ENCODE results near the gene CAMTA1.

Gene CAMTA1

GRCh38 chr1:7450838-7451237, 665.6 kb downstream of the CAMTA1 start:
- H3K27ac ChIP-seq, result no peak overlapping the region
- H3K4me3 ChIP-seq, result no peak overlapping the region
- no peaks in the 10 kb centered on the region for H3K36me3 ChIP-seq
- no peaks in the 10 kb centered on the region for H3K27me3 ChIP-seq
- H3K9me3 ChIP-seq, result no peaks in the 10 kb centered on the region
- H3K9ac ChIP-seq, result no peak overlapping the region
- no peak overlapping the region for H3K4me2 ChIP-seq
- TF ChIP-seq Cebpa-rat (IDR thresholded peaks at IDR 0.05), result no peak
- H4K20me1 ChIP-seq, result no peaks in the 10 kb centered on the region
- H3K4me1 ChIP-seq, result peaks cover 39% of the 10 kb centered on the region

GRCh38 chr1:7453038-7453437, 667.8 kb downstream of the CAMTA1 start:
- Histone ChIP-seq H3K4me2 (no peak overlapping the region), H3K27me3 (no peaks in the 10 kb centered on the region), H3K4me1 (peaks cover 26% of the 10 kb centered on the region), H4K20me1 (no peaks in the 10 kb centered on the region), H3K9me3 (no peaks in the 10 kb centered on the region), H3K27ac (0 out of 2 replicates have a peak overlapping the region, but pooled peaks have one; percentile 69), H3K9ac (no peak overlapping the region), H3K36me3 (no peaks in the 10 kb centered on the region), H3K4me3 (no peak overlapping the region)
- no peak for TF ChIP-seq Cebpa-rat (IDR thresholded peaks at IDR 0.05)

- H3K27me3 ChIP-seq, result no peaks in the 10 kb centered on the region
- no peak for TF ChIP-seq Cebpa-rat (IDR thresholded peaks at IDR 0.05)
Observed at GRCh38 chr1:7454052-7454815, 669.0 kb downstream of the CAMTA1 start.

GRCh38 chr1:7454895-7455784, 669.9 kb downstream of the CAMTA1 start:
- Histone ChIP-seq H4K20me1 (no peaks in the 10 kb centered on the region), H3K27ac (no peak overlapping the region), H3K4me1 (peaks cover 28% of the 10 kb centered on the region), H3K9ac (no peak overlapping the region), H3K36me3 (no peaks in the 10 kb centered on the region), H3K9me3 (no peaks in the 10 kb centered on the region), H3K4me2 (peak overlapping the region; percentile 61), H3K27me3 (no peaks in the 10 kb centered on the region), H3K4me3 (no peak overlapping the region)
- TF ChIP-seq Cebpa-rat (IDR thresholded peaks at IDR 0.05), result no peak

More at GRCh38 chr1:7454052-7454815, 669.0 kb downstream of the CAMTA1 start:
- Histone ChIP-seq H3K9me3 (no peaks in the 10 kb centered on the region), H3K36me3 (no peaks in the 10 kb centered on the region), H3K27ac (peak overlapping the region; percentile 69; the same call in 1 of the 2 replicates), H3K9ac (no peak overlapping the region), H3K4me3 (no peak overlapping the region), H3K4me2 (peak overlapping the region; percentile 61), H3K4me1 (peaks cover 28% of the 10 kb centered on the region), H4K20me1 (no peaks in the 10 kb centered on the region)

GRCh38 chr1:7455796-7456721, 670.8 kb downstream of the CAMTA1 start:
- Histone ChIP-seq H3K4me3 (no peak overlapping the region), H3K36me3 (no peaks in the 10 kb centered on the region), H3K9ac (no peak overlapping the region), H3K27ac (no peak overlapping the region), H3K4me1 (peaks cover 28% of the 10 kb centered on the region), H4K20me1 (no peaks in the 10 kb centered on the region), H3K9me3 (no peaks in the 10 kb centered on the region), H3K4me2 (no peak overlapping the region), H3K27me3 (no peaks in the 10 kb centered on the region)
- no peak for TF ChIP-seq Cebpa-rat (IDR thresholded peaks at IDR 0.05)

GRCh38 chr1:7456722-7457082, 671.4 kb downstream of the CAMTA1 start:
- H3K4me1 ChIP-seq, result peaks cover 28% of the 10 kb centered on the region
- no peak overlapping the region for H3K4me3 ChIP-seq
- H3K36me3 ChIP-seq, result no peaks in the 10 kb centered on the region
- H3K9me3 ChIP-seq, result no peaks in the 10 kb centered on the region
- no peak for TF ChIP-seq Cebpa-rat (IDR thresholded peaks at IDR 0.05)
- no peaks in the 10 kb centered on the region for H3K27me3 ChIP-seq
- H3K27ac ChIP-seq, result no peak overlapping the region
- no peak overlapping the region for H3K4me2 ChIP-seq
- H4K20me1 ChIP-seq, result no peaks in the 10 kb centered on the region
- no peak overlapping the region for H3K9ac ChIP-seq

- no peaks in the 10 kb centered on the region for H3K27me3 ChIP-seq
- H3K4me3 ChIP-seq, result no peak overlapping the region
- no peak for TF ChIP-seq Cebpa-rat (IDR thresholded peaks at IDR 0.05)
- no peaks in the 10 kb centered on the region for H3K9me3 ChIP-seq
- H3K9ac ChIP-seq, result no peak overlapping the region
- H3K4me1 ChIP-seq, result peaks cover 32% of the 10 kb centered on the region
- H3K27ac ChIP-seq, result no peak overlapping the region
- no peaks in the 10 kb centered on the region for H3K36me3 ChIP-seq
- peak overlapping the region; percentile 45; the same call in 1 of the 2 replicates for H3K4me2 ChIP-seq
- no peaks in the 10 kb centered on the region for H4K20me1 ChIP-seq
Observed at GRCh38 chr1:7457811-7458210, 672.6 kb downstream of the CAMTA1 start.

GRCh38 chr1:7458946-7459345, 673.7 kb downstream of the CAMTA1 start:
- no peak overlapping the region for H3K9ac ChIP-seq
- H3K4me2 ChIP-seq, result no peak overlapping the region
- H3K27ac ChIP-seq, result no peak overlapping the region
- H3K9me3 ChIP-seq, result no peaks in the 10 kb centered on the region
- H3K36me3 ChIP-seq, result no peaks in the 10 kb centered on the region
- no peaks in the 10 kb centered on the region for H4K20me1 ChIP-seq
- H3K27me3 ChIP-seq, result no peaks in the 10 kb centered on the region
- H3K4me3 ChIP-seq, result no peak overlapping the region
- TF ChIP-seq Cebpa-rat (IDR thresholded peaks at IDR 0.05), result no peak
- H3K4me1 ChIP-seq, result peaks cover 32% of the 10 kb centered on the region

- no peak overlapping the region for H3K4me2 ChIP-seq
- H3K9me3 ChIP-seq, result no peaks in the 10 kb centered on the region
- no peak overlapping the region for H3K27ac ChIP-seq
- peaks cover 22% of the 10 kb centered on the region for H3K4me1 ChIP-seq
- H4K20me1 ChIP-seq, result no peaks in the 10 kb centered on the region
- no peak overlapping the region for H3K4me3 ChIP-seq
- H3K27me3 ChIP-seq, result no peaks in the 10 kb centered on the region
- no peak overlapping the region for H3K9ac ChIP-seq
- H3K36me3 ChIP-seq, result no peaks in the 10 kb centered on the region
- no peak for TF ChIP-seq Cebpa-rat (IDR thresholded peaks at IDR 0.05)
Observed at GRCh38 chr1:7459914-7460313, 674.7 kb downstream of the CAMTA1 start.
